Caco-2 (cell line): ENCODE measurements around the gene HDAC4. TPM values are rescaled to one million over a fixed set of nuclear protein-coding genes. Genes with fewer than 3 reads are reported as not detected.

ENCODE experiments used
- BruUV-seq: library from RNA; stranded (reverse); fragments of 400-500 nt; replicated peaks from 2 replicates; lab custom pipeline; 2021; lab: Mats Ljungman, UMichigan
- CTCF ChIA-PET: fragments of 300-600 bp; sonication (Branson Sonifier 250); formaldehyde crosslinking; loops from one replicate; lab custom pipeline; 2022; ENCODE audit warnings: antibody characterized with exemption; lab: Charles Lee
- POLR2A ChIA-PET: fragments of 300-600 bp; sonication (Branson Sonifier 250); formaldehyde crosslinking; loops from one replicate; lab custom pipeline; 2022; ENCODE audit warnings: antibody characterized with exemption; lab: Charles Lee
- DNase-seq, 2 experiments: peaks; one replicate each; pipeline versions ENCODE4 v3.0.0 to v3.0.0-alpha.2; 2020 to 2022
- H3K27me3 ChIP-seq: replicated peaks from 2 replicates; pipeline ENCODE4 v1.6.0; 2011; ENCODE audit warnings: low read length; ENCODE audit not compliant: control insufficient read depth, insufficient read depth
- H3K36me3 ChIP-seq: 2 replicates; pipeline ENCODE4 v1.5.1; 2011; ENCODE audit warnings: low read length; ENCODE audit not compliant: control insufficient read depth, insufficient read depth
- H3K4me1 ChIP-seq: fragments of 250-450 bp; sonication (Bioruptor Pico); 2 replicates; pipeline ENCODE4 v1.5.1; 2020; ENCODE audit warnings: mild to moderate bottlenecking
- H3K4me3 ChIP-seq: 2 replicates; pipeline ENCODE4 v1.5.1; 2011; ENCODE audit warnings: low read depth, mild to moderate bottlenecking, control low read depth, low read length
- H3K9me3 ChIP-seq: fragments of 250-450 bp; sonication (Bioruptor Pico); 2 replicates; pipeline ENCODE4 v1.5.1; 2020; ENCODE audit warnings: mild to moderate bottlenecking, moderate library complexity
- H3K27ac Mint-ChIP-seq: one replicate; pipeline ENCODE4 v1.8.0; 2022; ENCODE audit warnings: mixed read lengths; ENCODE audit not compliant: unreplicated experiment
- H3K27me3 Mint-ChIP-seq: one replicate; pipeline ENCODE4 v1.8.0; 2022; ENCODE audit warnings: mixed read lengths; ENCODE audit not compliant: insufficient read depth, unreplicated experiment
- H3K36me3 Mint-ChIP-seq: one replicate; pipeline ENCODE4 v1.8.0; 2022; ENCODE audit warnings: mild to moderate bottlenecking, mixed read lengths; ENCODE audit not compliant: insufficient read depth, unreplicated experiment
- H3K4me1 Mint-ChIP-seq: one replicate; pipeline ENCODE4 v1.8.0; 2022; ENCODE audit warnings: low read depth, mixed read lengths; ENCODE audit not compliant: unreplicated experiment
- H3K4me3 Mint-ChIP-seq: one replicate; pipeline ENCODE4 v1.8.0; 2022; ENCODE audit warnings: mild to moderate bottlenecking, moderate library complexity, mixed read lengths; ENCODE audit not compliant: unreplicated experiment
- H3K9me3 Mint-ChIP-seq: one replicate; pipeline ENCODE4 v1.8.0; 2022; ENCODE audit warnings: mixed read lengths; ENCODE audit not compliant: unreplicated experiment
- CTCF ChIP-seq, 2 experiments: fragments of 200-600 bp in 1 of 2; IDR thresholded peaks; 1 replicate in 1 of 2; 2 replicates in 1 of 2; pipeline versions ENCODE4 v1.5.1 to v1.8.0; 2011 to 2022; ENCODE audit warnings: antibody characterized with exemption in 1 of 2, control low read depth in 1 of 2, inconsistent platforms in 1 of 2, low read depth in 1 of 2, low read length in 1 of 2, mild to moderate bottlenecking in 1 of 2, moderate library complexity in 1 of 2; ENCODE audit not compliant: insufficient read depth in 1 of 2, severe bottlenecking in 1 of 2, unreplicated experiment in 1 of 2
- intact Hi-C: fragments of 100-400 bp; cut with micrococcal nuclease; formaldehyde crosslinking; loops from one replicate; pipeline ENCODE4 v1.10.0; 2022; ENCODE audit not compliant: unreplicated experiment
- total RNA-seq: library from RNA; stranded (reverse); gene quantifications from 2 replicates; pipeline ENCODE4 v1.2.3, GENCODE V29; 2022

Gene HDAC4
- total RNA-seq, 1 experiment from 2014 or later: 15.5 TPM

GRCh38 chr2:239432174-239432573, 31.4 kb upstream of the HDAC4 start:
- no peaks in the 10 kb centered on the region for H3K9me3 Mint-ChIP-seq
- BruUV-seq: no TSS peak
- no peak overlapping the region for H3K27ac Mint-ChIP-seq
- Histone ChIP-seq H3K4me3 (no peak overlapping the region), H3K27me3 (no peaks in the 10 kb centered on the region), H3K9me3 (no peaks in the 10 kb centered on the region), H3K4me1 (no peaks in the 10 kb centered on the region), H3K36me3 (no peaks in the 10 kb centered on the region)
- intact Hi-C loops: no loop called here
- no peaks in the 10 kb centered on the region for H3K36me3 Mint-ChIP-seq
- H3K4me1 Mint-ChIP-seq: no peaks in the 10 kb centered on the region
- H3K4me3 Mint-ChIP-seq: no peak overlapping the region
- peaks cover 5% of the 10 kb centered on the region for H3K27me3 Mint-ChIP-seq
- no peak for TF ChIP-seq CTCF (IDR thresholded peaks at IDR 0.05; ENCODE audit: insufficient read depth in 1 of 2, low read depth in 1 of 2, low read length in 1 of 2, severe bottlenecking in 1 of 2, unreplicated experiment in 1 of 2)
- ChIA-PET CTCF (no interaction called here), POLR2A (interaction anchor here (0.7 kb wide), 1 partner anchor 31 kb away, joined by 5 read pairs; the partner anchor contains the start of gene HDAC4)
- DNase-seq: no peak

DNA sequence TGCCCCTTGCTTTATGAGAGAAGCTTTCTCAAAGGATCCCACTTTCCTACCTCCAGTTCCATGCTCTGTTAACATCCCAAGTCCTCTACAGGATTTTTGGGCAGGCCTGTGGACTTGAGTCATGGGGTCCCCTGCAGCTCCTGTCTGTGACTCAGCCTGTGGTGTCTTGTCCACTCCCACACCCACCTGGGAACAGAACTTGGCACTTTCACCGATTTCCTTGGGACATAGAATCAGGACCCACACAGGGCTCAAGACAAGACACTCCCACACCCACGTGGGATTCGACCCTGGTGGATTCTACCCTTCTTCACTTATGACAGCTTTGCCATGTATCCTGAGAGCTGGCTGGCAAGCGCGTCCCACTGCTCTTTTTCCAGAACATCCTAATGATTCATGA, 30.7 kb upstream of the HDAC4 start:
- Mint-ChIP-seq H3K36me3 (no peaks in the 10 kb centered on the region), H3K27me3 (peaks cover 7% of the 10 kb centered on the region)
- no TSS peak for BruUV-seq

GRCh38 chr2:239429473-239430350, 28.9 kb upstream of the HDAC4 start:
- Histone ChIP-seq H3K36me3 (no peaks in the 10 kb centered on the region), H3K9me3 (no peaks in the 10 kb centered on the region), H3K27me3 (no peaks in the 10 kb centered on the region), H3K4me1 (no peaks in the 10 kb centered on the region), H3K4me3 (no peak overlapping the region)
- ChIA-PET POLR2A (no interaction called here), CTCF (no interaction called here)
- no peak overlapping the region for H3K4me3 Mint-ChIP-seq
- no TSS peak for BruUV-seq
- no peak for TF ChIP-seq CTCF (IDR thresholded peaks at IDR 0.05; ENCODE audit: insufficient read depth in 1 of 2, low read depth in 1 of 2, low read length in 1 of 2, severe bottlenecking in 1 of 2, unreplicated experiment in 1 of 2)
- H3K27ac Mint-ChIP-seq: no peak overlapping the region
- no peak for DNase-seq
- H3K9me3 Mint-ChIP-seq: no peaks in the 10 kb centered on the region
- H3K27me3 Mint-ChIP-seq: peaks cover 5% of the 10 kb centered on the region
- intact Hi-C loops: no loop called here
- no peaks in the 10 kb centered on the region for H3K4me1 Mint-ChIP-seq
- H3K36me3 Mint-ChIP-seq: no peaks in the 10 kb centered on the region

More for the DNA sequence above, 30.7 kb upstream of the HDAC4 start:
- no peak overlapping the region for H3K27ac Mint-ChIP-seq
- ChIA-PET CTCF (no interaction called here), POLR2A (no interaction called here)
- DNase-seq: no peak
- H3K4me3 Mint-ChIP-seq: no peak overlapping the region
- Histone ChIP-seq H3K4me1 (no peaks in the 10 kb centered on the region), H3K9me3 (no peaks in the 10 kb centered on the region), H3K4me3 (no peak overlapping the region), H3K27me3 (no peaks in the 10 kb centered on the region), H3K36me3 (no peaks in the 10 kb centered on the region)
- intact Hi-C loops: no loop called here
- H3K9me3 Mint-ChIP-seq: no peaks in the 10 kb centered on the region
- no peaks in the 10 kb centered on the region for H3K4me1 Mint-ChIP-seq
- TF ChIP-seq CTCF (IDR thresholded peaks at IDR 0.05; ENCODE audit: insufficient read depth in 1 of 2, low read depth in 1 of 2, low read length in 1 of 2, severe bottlenecking in 1 of 2, unreplicated experiment in 1 of 2): no peak
